GM12878 (cell line): ENCODE results near the gene DTD1. TPM values are rescaled to one million over a fixed set of nuclear protein-coding genes. Genes with fewer than 3 reads are reported as not detected.

Experiments
- ATAC-seq: fragments of 200-7000 bp; cut with Tn5 transposase; 3 replicates; pipeline ENCODE4 v1.9.1; 2020; ENCODE audit warnings: mild to moderate bottlenecking, moderate library complexity
- BruUV-seq: library from RNA; stranded (reverse); fragments of 400-500 nt; replicated peaks from 2 replicates; lab custom pipeline; 2021; lab: Mats Ljungman, UMichigan
- CTCF ChIA-PET: fragments of 300-600 bp; sonication (Branson Sonifier 250); formaldehyde crosslinking; extraction: SDS; loops from one replicate; lab custom pipeline; 2021; ENCODE audit warnings: inconsistent platforms; lab: Yijun Ruan, JAX
- POLR2A ChIA-PET: fragments of 350-600 bp; formaldehyde crosslinking; extraction: SDS; loops from one replicate; lab custom pipeline; 2021; ENCODE audit warnings: inconsistent platforms; lab: Charles Lee
- RAD21 ChIA-PET: fragments of 300-600 bp; sonication (Branson Sonifier 250); formaldehyde crosslinking; loops from one replicate; lab custom pipeline; 2023; ENCODE audit warnings: antibody characterized with exemption; ENCODE audit not compliant: unreplicated experiment; lab: Charles Lee
- SMC1A ChIA-PET: fragments of 300-600 bp; sonication (Branson Sonifier 250); formaldehyde crosslinking; loops from one replicate; lab custom pipeline; 2023; ENCODE audit not compliant: unreplicated experiment, uncharacterized antibody; lab: Charles Lee
- DNase-seq: peaks from one replicate; pipeline ENCODE4 v3.0.0-alpha.2; 2011; ENCODE audit warnings: low read depth, low spot score
- FAIRE-seq: peaks from 3 replicates; lab custom pipeline; 2011; peaks lifted over from hg19 to GRCh38; lab: Jason Lieb, UNC
- H2AFZ ChIP-seq: 2 replicates; pipeline ENCODE4 v1.6.0; 2011; ENCODE audit warnings: low read depth, low read length, control low read depth; ENCODE audit not compliant: control insufficient read depth
- H3K27ac ChIP-seq: 2 replicates; pipeline ENCODE4 v1.5.1; 2011; ENCODE audit warnings: control low read depth; ENCODE audit not compliant: control insufficient read depth, insufficient read depth
- H3K27me3 ChIP-seq, 2 experiments: replicated peaks in 1 of 2; 2 replicates each; pipeline versions ENCODE4 v1.6.0 to v1.6.1; 2011; ENCODE audit warnings: low read length in 1 of 2; ENCODE audit not compliant: control insufficient read depth in 2 of 2, insufficient read depth in 2 of 2
- H3K36me3 ChIP-seq, 2 experiments: 2 replicates each; pipeline ENCODE4 v1.5.1; 2011; ENCODE audit warnings: low read length in 1 of 2; ENCODE audit not compliant: control insufficient read depth in 2 of 2, insufficient read depth in 2 of 2
- H3K4me1 ChIP-seq: 2 replicates; pipeline ENCODE4 v1.6.1; 2011; ENCODE audit warnings: mild to moderate bottlenecking, low read length, moderate library complexity, mixed read lengths; ENCODE audit not compliant: control insufficient read depth, insufficient read depth
- H3K4me2 ChIP-seq: 2 replicates; pipeline ENCODE4 v1.6.0; 2011; ENCODE audit warnings: control low read depth; ENCODE audit not compliant: control insufficient read depth, insufficient read depth
- H3K4me3 ChIP-seq: fragments of 200-600 bp; sonication (generic); 2 replicates; pipeline ENCODE4 v1.5.1; 2016
- H3K79me2 ChIP-seq: 2 replicates; pipeline ENCODE4 v1.6.0; 2011; ENCODE audit warnings: low read length; ENCODE audit not compliant: control insufficient read depth, insufficient read depth
- H3K9ac ChIP-seq: 2 replicates; pipeline ENCODE4 v1.8.0; 2011; ENCODE audit warnings: low read length, control low read depth, mixed read lengths; ENCODE audit not compliant: control insufficient read depth, insufficient read depth
- H3K9me3 ChIP-seq: replicated peaks from 3 replicates; pipeline ENCODE4 v1.5.1; 2011; ENCODE audit warnings: mild to moderate bottlenecking, low read length; ENCODE audit not compliant: control insufficient read depth, insufficient read depth
- H4K20me1 ChIP-seq: 2 replicates; pipeline ENCODE4 v1.6.0; 2011; ENCODE audit not compliant: control insufficient read depth, insufficient read depth
- CBX3 ChIP-seq: fragments of 200-600 bp; sonication (generic); IDR thresholded peaks from 2 replicates; pipeline ENCODE4 v1.6.1; 2016; ENCODE audit warnings: low read depth, borderline replicate concordance
- CEBPB ChIP-seq, 2 experiments: fragments of 150-350 bp in 1 of 2; IDR thresholded peaks; 2 replicates each; pipeline ENCODE4 v1.6.1; 2012 to 2014; ENCODE audit warnings: low read depth in 2 of 2, low read length in 2 of 2, borderline replicate concordance in 1 of 2, inconsistent platforms in 1 of 2
- EGR1 ChIP-seq, 2 experiments: IDR thresholded peaks; 1 replicate in 1 of 2; 2 replicates in 1 of 2; pipeline ENCODE4 v1.6.1; 2011 to 2012; ENCODE audit warnings: low read depth in 2 of 2, low read length in 2 of 2, borderline replicate concordance in 1 of 2, mild to moderate bottlenecking in 1 of 2, moderate library complexity in 1 of 2
- NFIC ChIP-seq: IDR thresholded peaks from 2 replicates; pipeline ENCODE4 v1.6.1; 2012; ENCODE audit warnings: low read depth, mild to moderate bottlenecking, inconsistent platforms, low read length, moderate library complexity
- PAX5 ChIP-seq: IDR thresholded peaks from 2 replicates; pipeline ENCODE4 v1.6.1; 2011; ENCODE audit warnings: low read depth, low read length, borderline replicate concordance
- POU2F2 ChIP-seq: IDR thresholded peaks from 3 replicates; pipeline ENCODE4 v1.6.1; 2011; ENCODE audit warnings: low read depth, mild to moderate bottlenecking, low read length, borderline replicate concordance
- RAD51 ChIP-seq: fragments of 450-650 bp; IDR thresholded peaks from 2 replicates; pipeline ENCODE4 v1.6.1; 2016; ENCODE audit warnings: moderate library complexity, mild to moderate bottlenecking, inconsistent platforms
- SIN3A ChIP-seq: IDR thresholded peaks from 2 replicates; pipeline ENCODE4 v1.6.1; 2012; ENCODE audit warnings: low read depth, low read length, improper control_type of control experiment
- TCF7 ChIP-seq: IDR thresholded peaks from 2 replicates; pipeline ENCODE4 v1.6.1; 2014; ENCODE audit warnings: antibody characterized with exemption, borderline replicate concordance
- ZBTB40 ChIP-seq: fragments of 450-650 bp; IDR thresholded peaks from 2 replicates; pipeline ENCODE4 v1.6.1; 2016; ENCODE audit warnings: mild to moderate bottlenecking, moderate library complexity, borderline replicate concordance
- ZSCAN29 ChIP-seq: fragments of 450-650 bp; IDR thresholded peaks from 2 replicates; pipeline ENCODE4 v1.6.1; 2017; ENCODE audit warnings: mild to moderate bottlenecking, moderate library complexity
- WGBS: methylation state at CpG from one replicate; pipeline ENCODE4 v1.1.6; 2016; ENCODE audit warnings: low lambda C conversion rate; ENCODE audit not compliant: insufficient replicate concordance, insufficient coverage; ENCODE audit errors: missing lambda C conversion rate; 5-methylcytosine and 5-hydroxymethylcytosine counted together
- in situ Hi-C: fragments of 300-500 bp; cut with MboI; formaldehyde crosslinking; loops from 9 replicates; pipeline ENCODE4 v1.14.3; 2018; ENCODE audit warnings: mixed read lengths
- intact Hi-C: fragments of 100-400 bp; cut with micrococcal nuclease; formaldehyde crosslinking; loops from one replicate; pipeline ENCODE4 v1.14.2; 2022; ENCODE audit not compliant: unreplicated experiment
- polyA plus RNA-seq, 11 experiments: library from polyadenylated mRNA; depleted of rRNA in 4 of 11; unstranded in 6 of 11; stranded (reverse) in 5 of 11; fragments of >200 nt; fragmentation: Nextera tagmentation in 4 of 11; fragmentation: Illumina TruSeq in 1 of 11; extraction: Ambion mirVana in 4 of 11; extraction: Trizol in 1 of 11; gene quantifications; 1 replicate in 1 of 11; 2 replicates in 10 of 11; pipeline versions ENCODE4 v1.2.1 to v1.2.3, GENCODE V29; 2011 to 2016; ENCODE audit warnings: inconsistent platforms in 2 of 11, missing spikeins in 2 of 11, low read depth in 1 of 11
- total RNA-seq, 4 experiments: library from RNA; depleted of rRNA in 3 of 4; stranded (reverse); fragments of >200 nt in 3 of 4; fragmentation: Illumina TruSeq in 1 of 4; extraction: Trizol in 1 of 4; gene quantifications; 2 replicates each; pipeline versions ENCODE4 v1.2.1 to v1.2.3, GENCODE V29; 2013 to 2021
- TF ChIP-seq, protein P1 (sequence below): IDR thresholded peaks from 2 replicates; pipeline ENCODE4 v1.6.1; 2011; ENCODE audit warnings: borderline replicate concordance, low read depth, mild to moderate bottlenecking, moderate library complexity, low read length; ENCODE audit not compliant: insufficient read depth, poor library complexity, severe bottlenecking
- TF ChIP-seq, protein P2 (sequence below), 3 experiments: IDR thresholded peaks in 2 of 3; conservative IDR thresholded peaks in 1 of 3; 2 replicates each; pipeline ENCODE4 v1.5.1; 2011; ENCODE audit warnings: low read depth in 3 of 3, low read length in 3 of 3, mild to moderate bottlenecking in 3 of 3, control low read depth in 2 of 3, moderate library complexity in 2 of 3, inconsistent platforms in 1 of 3, mixed read lengths in 1 of 3; ENCODE audit not compliant: control insufficient read depth in 2 of 3, insufficient read depth in 1 of 3; ENCODE audit errors: extremely low read depth in 1 of 3
- TF ChIP-seq, protein P3 (sequence below): fragments of 150-350 bp; IDR thresholded peaks from 2 replicates; pipeline ENCODE4 v1.6.1; 2014; ENCODE audit warnings: mild to moderate bottlenecking, low read depth, low read length

Gene DTD1
- total and polyA plus RNA-seq, 10 of the 15 experiments (the other 5 are each of a cell fraction or from before 2014, with no cell fraction given): 24.3 to 99.8 (median 63.3) TPM

- no peak overlapping the region for H2AFZ ChIP-seq
- H3K4me2 ChIP-seq: no peak overlapping the region
- DNase-seq: no peak
- CTCF ChIA-PET: interaction anchor here (1.1 kb wide), 1 partner anchor 27 kb away, joined by 3 read pairs; no protein-coding TSS in a partner anchor
- in situ Hi-C loops (no loop called here), intact Hi-C loops (no loop called here)
- H3K79me2 ChIP-seq: no peaks in the 10 kb centered on the region
- RAD21 ChIA-PET: no interaction called here
- no peak overlapping the region for H3K27ac ChIP-seq
- no peak overlapping the region for H3K9ac ChIP-seq
- H3K36me3 ChIP-seq: peaks cover 0 to 1% of the 10 kb centered on the region in 2 experiments; a peak in 2 of 4 replicates
- BruUV-seq: no TSS peak
- no peaks in the 10 kb centered on the region for H4K20me1 ChIP-seq
- no peak for FAIRE-seq
- H3K4me1 ChIP-seq: no peaks in the 10 kb centered on the region
- no peak for ATAC-seq
- H3K4me3 ChIP-seq: no peak overlapping the region
- H3K9me3 ChIP-seq: no peaks in the 10 kb centered on the region; the same call in 2 of the 3 replicates
- SMC1A ChIA-PET: interaction anchor here (0.6 kb wide), 1 partner anchor 78 kb away, joined by 3 read pairs; no protein-coding TSS in a partner anchor
- 41% methylated on average over 5 of the region's 5 CpGs for WGBS
- H3K27me3 ChIP-seq: no peaks in the 10 kb centered on the region
- POLR2A ChIA-PET: no interaction called here
- TF ChIP-seq CBX3: no peak
- TF ChIP-seq, protein P1, sequence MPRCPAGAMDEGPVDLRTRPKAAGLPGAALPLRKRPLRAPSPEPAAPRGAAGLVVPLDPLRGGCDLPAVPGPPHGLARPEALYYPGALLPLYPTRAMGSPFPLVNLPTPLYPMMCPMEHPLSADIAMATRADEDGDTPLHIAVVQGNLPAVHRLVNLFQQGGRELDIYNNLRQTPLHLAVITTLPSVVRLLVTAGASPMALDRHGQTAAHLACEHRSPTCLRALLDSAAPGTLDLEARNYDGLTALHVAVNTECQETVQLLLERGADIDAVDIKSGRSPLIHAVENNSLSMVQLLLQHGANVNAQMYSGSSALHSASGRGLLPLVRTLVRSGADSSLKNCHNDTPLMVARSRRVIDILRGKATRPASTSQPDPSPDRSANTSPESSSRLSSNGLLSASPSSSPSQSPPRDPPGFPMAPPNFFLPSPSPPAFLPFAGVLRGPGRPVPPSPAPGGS: no peak
- TF ChIP-seq RAD51: no peak
- TF ChIP-seq POU2F2: no peak
- no peak for TF ChIP-seq PAX5
- TF ChIP-seq, protein P2, sequence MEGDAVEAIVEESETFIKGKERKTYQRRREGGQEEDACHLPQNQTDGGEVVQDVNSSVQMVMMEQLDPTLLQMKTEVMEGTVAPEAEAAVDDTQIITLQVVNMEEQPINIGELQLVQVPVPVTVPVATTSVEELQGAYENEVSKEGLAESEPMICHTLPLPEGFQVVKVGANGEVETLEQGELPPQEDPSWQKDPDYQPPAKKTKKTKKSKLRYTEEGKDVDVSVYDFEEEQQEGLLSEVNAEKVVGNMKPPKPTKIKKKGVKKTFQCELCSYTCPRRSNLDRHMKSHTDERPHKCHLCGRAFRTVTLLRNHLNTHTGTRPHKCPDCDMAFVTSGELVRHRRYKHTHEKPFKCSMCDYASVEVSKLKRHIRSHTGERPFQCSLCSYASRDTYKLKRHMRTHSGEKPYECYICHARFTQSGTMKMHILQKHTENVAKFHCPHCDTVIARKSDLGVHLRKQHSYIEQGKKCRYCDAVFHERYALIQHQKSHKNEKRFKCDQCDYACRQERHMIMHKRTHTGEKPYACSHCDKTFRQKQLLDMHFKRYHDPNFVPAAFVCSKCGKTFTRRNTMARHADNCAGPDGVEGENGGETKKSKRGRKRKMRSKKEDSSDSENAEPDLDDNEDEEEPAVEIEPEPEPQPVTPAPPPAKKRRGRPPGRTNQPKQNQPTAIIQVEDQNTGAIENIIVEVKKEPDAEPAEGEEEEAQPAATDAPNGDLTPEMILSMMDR (IDR thresholded peaks at IDR 0.05 in 2 of 3, conservative IDR thresholded peaks at IDR 0.05 in 1 of 3; ENCODE audit: control insufficient read depth in 2 of 3, extremely low read depth in 1 of 3, insufficient read depth in 1 of 3, low read depth in 3 of 3, low read length in 3 of 3): no peak
- no peak for TF ChIP-seq TCF7
- TF ChIP-seq ZSCAN29: no peak
- no peak for TF ChIP-seq EGR1 (IDR thresholded peaks at IDR 0.05; ENCODE audit: borderline replicate concordance in 1 of 2, low read depth in 2 of 2, low read length in 2 of 2)
- TF ChIP-seq, protein P3, sequence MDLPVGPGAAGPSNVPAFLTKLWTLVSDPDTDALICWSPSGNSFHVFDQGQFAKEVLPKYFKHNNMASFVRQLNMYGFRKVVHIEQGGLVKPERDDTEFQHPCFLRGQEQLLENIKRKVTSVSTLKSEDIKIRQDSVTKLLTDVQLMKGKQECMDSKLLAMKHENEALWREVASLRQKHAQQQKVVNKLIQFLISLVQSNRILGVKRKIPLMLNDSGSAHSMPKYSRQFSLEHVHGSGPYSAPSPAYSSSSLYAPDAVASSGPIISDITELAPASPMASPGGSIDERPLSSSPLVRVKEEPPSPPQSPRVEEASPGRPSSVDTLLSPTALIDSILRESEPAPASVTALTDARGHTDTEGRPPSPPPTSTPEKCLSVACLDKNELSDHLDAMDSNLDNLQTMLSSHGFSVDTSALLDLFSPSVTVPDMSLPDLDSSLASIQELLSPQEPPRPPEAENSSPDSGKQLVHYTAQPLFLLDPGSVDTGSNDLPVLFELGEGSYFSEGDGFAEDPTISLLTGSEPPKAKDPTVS: no peak
- no peak for TF ChIP-seq SIN3A
- no peak for TF ChIP-seq NFIC
- TF ChIP-seq ZBTB40: no peak
- no peak for TF ChIP-seq CEBPB (IDR thresholded peaks at IDR 0.05; ENCODE audit: borderline replicate concordance in 1 of 2, low read depth in 2 of 2, low read length in 2 of 2)
Measured at GRCh38 chr20:18615020-18615650, 27.3 kb downstream of the DTD1 start.
